Large intestine (tissue), 3 donors: ENCODE measurements around the gene MOSMO. TPM values are rescaled to one million over a fixed set of nuclear protein-coding genes. Genes with fewer than 3 reads are reported as not detected.
"Not testable (repeated sequence)": the region's sequence is repeated elsewhere in the genome, so short reads cannot be mapped to it uniquely, and the experiment has no call there.

ENCODE experiments used
- DNase-seq, 2 donors: peaks; one replicate each; pipeline versions ENCODE4 v3.0.0 to v3.0.0-alpha.2; 2013
- H3K27ac ChIP-seq: one replicate; pipeline ENCODE4 v1.5.1; 2013; ENCODE audit warnings: low read length
- H3K27me3 ChIP-seq: 2 replicates; pipeline ENCODE4 v1.6.1; 2013; ENCODE audit warnings: low read length; ENCODE audit not compliant: control insufficient read depth, insufficient read depth
- H3K36me3 ChIP-seq: 2 replicates; pipeline ENCODE4 v1.6.1; 2013; ENCODE audit warnings: low read length; ENCODE audit not compliant: control insufficient read depth, insufficient read depth
- H3K4me1 ChIP-seq: one replicate; pipeline ENCODE4 v1.6.1; 2013; ENCODE audit warnings: low read length; ENCODE audit not compliant: control insufficient read depth, insufficient read depth
- H3K4me3 ChIP-seq: one replicate; pipeline ENCODE4 v1.5.1; 2013; ENCODE audit warnings: low read length
- H3K9me3 ChIP-seq: one replicate; pipeline ENCODE4 v1.6.1; 2013; ENCODE audit warnings: mild to moderate bottlenecking, low read depth, low read length, moderate library complexity; ENCODE audit not compliant: control insufficient read depth
- WGBS: methylation state at CpG from one replicate; pipeline ENCODE4 v1.1.5; 2013; ENCODE audit warnings: low lambda C conversion rate; ENCODE audit not compliant: insufficient coverage; 5-methylcytosine and 5-hydroxymethylcytosine counted together
- polyA plus RNA-seq: library from polyadenylated mRNA; unstranded; fragments of 120-200 nt; gene quantifications from one replicate; pipeline ENCODE4 v1.2.1, GENCODE V29; 2013

MOSMO gene
- polyA plus RNA-seq, 1 donor = 15.6 TPM

- H3K4me3 ChIP-seq = no peak overlapping the region
- H3K9me3 ChIP-seq = no peaks in the 10 kb centered on the region
- H3K4me1 ChIP-seq = peaks cover 2% of the 10 kb centered on the region
- H3K36me3 ChIP-seq = peaks cover 2% of the 10 kb centered on the region
- no peak for DNase-seq
- H3K27ac ChIP-seq = no peak overlapping the region
- 80% methylated on average over 1 of the region's 2 CpGs for WGBS
- H3K27me3 ChIP-seq = no peaks in the 10 kb centered on the region
Measured at GRCh38 chr16:22031483-22032083, 23.7 kb downstream of the MOSMO start.

GRCh38 chr16:22034503-22034902 lies 26.6 kb downstream of the MOSMO start:
- WGBS = no CpG with 5 or more reads among the region's 3 CpGs
- Histone ChIP-seq H3K36me3 (peaks cover 5% of the 10 kb centered on the region), H3K9me3 (no peaks in the 10 kb centered on the region), H3K27ac (no peak overlapping the region), H3K4me1 (peaks cover 2% of the 10 kb centered on the region), H3K4me3 (no peak overlapping the region), H3K27me3 (no peaks in the 10 kb centered on the region)
- no peak for DNase-seq

- no peak overlapping the region for H3K27ac ChIP-seq
- no peak overlapping the region for H3K4me3 ChIP-seq
- no CpG with 5 or more reads among the region's 2 CpGs for WGBS
- no peaks in the 10 kb centered on the region for H3K9me3 ChIP-seq
- peaks cover 2% of the 10 kb centered on the region for H3K4me1 ChIP-seq
- no peaks in the 10 kb centered on the region for H3K27me3 ChIP-seq
- H3K36me3 ChIP-seq = peaks cover 5% of the 10 kb centered on the region
- no peak for DNase-seq
Measured at GRCh38 chr16:22035153-22035552, 27.2 kb downstream of the MOSMO start.

GRCh38 chr16:22043882-22044281 lies 36.0 kb downstream of the MOSMO start:
- not testable (repeated sequence) for H3K9me3 ChIP-seq, DNase-seq, H3K4me1 ChIP-seq, H3K27me3 ChIP-seq, H3K27ac ChIP-seq, H3K36me3 ChIP-seq, H3K4me3 ChIP-seq
- WGBS = no CpG with 5 or more reads among the region's 3 CpGs

- WGBS = no CpG with 5 or more reads among the region's 5 CpGs
- DNase-seq = peak in 1 of 2 donors; percentile 11
- H3K9me3 ChIP-seq = not testable (repeated sequence)
Measured at GRCh38 chr16:22045888-22046287, 38.0 kb downstream of the MOSMO start.

GRCh38 chr16:22050963-22051362 lies 43.1 kb downstream of the MOSMO start:
- WGBS = no CpG with 5 or more reads among the region's 4 CpGs
- H3K4me1 ChIP-seq = no peaks in the 10 kb centered on the region
- H3K27me3 ChIP-seq = no peaks in the 10 kb centered on the region
- no peak overlapping the region for H3K4me3 ChIP-seq
- H3K9me3 ChIP-seq = no peaks in the 10 kb centered on the region
- no peak for DNase-seq
- H3K27ac ChIP-seq = no peak overlapping the region
- no peaks in the 10 kb centered on the region for H3K36me3 ChIP-seq

More at GRCh38 chr16:22045888-22046287, 38.0 kb downstream of the MOSMO start:
- H3K27me3 ChIP-seq, H3K4me1 ChIP-seq, H3K27ac ChIP-seq, H3K36me3 ChIP-seq, H3K4me3 ChIP-seq: not testable (repeated sequence)

GRCh38 chr16:22052980-22053379 lies 45.1 kb downstream of the MOSMO start:
- Histone ChIP-seq H3K36me3 (no peaks in the 10 kb centered on the region), H3K4me1 (no peaks in the 10 kb centered on the region), H3K4me3 (no peak overlapping the region), H3K9me3 (no peaks in the 10 kb centered on the region), H3K27ac (no peak overlapping the region), H3K27me3 (no peaks in the 10 kb centered on the region)
- 93% methylated on average over 3 of the region's 6 CpGs for WGBS
- no peak for DNase-seq

GRCh38 chr16:22053921-22054341 lies 46.0 kb downstream of the MOSMO start:
- 83% methylated on average over 1 of the region's 4 CpGs for WGBS
- no peaks in the 10 kb centered on the region for H3K27me3 ChIP-seq
- H3K9me3 ChIP-seq = no peaks in the 10 kb centered on the region
- no peak for DNase-seq
- no peak overlapping the region for H3K4me3 ChIP-seq
- no peak overlapping the region for H3K27ac ChIP-seq
- H3K36me3 ChIP-seq = no peaks in the 10 kb centered on the region
- no peaks in the 10 kb centered on the region for H3K4me1 ChIP-seq

- Histone ChIP-seq H3K9me3 (no peaks in the 10 kb centered on the region), H3K4me1 (no peaks in the 10 kb centered on the region), H3K36me3 (no peaks in the 10 kb centered on the region), H3K27me3 (no peaks in the 10 kb centered on the region), H3K27ac (no peak overlapping the region), H3K4me3 (no peak overlapping the region)
- 100% methylated on average over 1 of the region's 5 CpGs for WGBS
- DNase-seq = no peak
Measured at GRCh38 chr16:22054847-22055590, 47.1 kb downstream of the MOSMO start.

- Histone ChIP-seq H3K4me1 (no peaks in the 10 kb centered on the region), H3K4me3 (no peak overlapping the region), H3K27ac (no peak overlapping the region), H3K36me3 (no peaks in the 10 kb centered on the region), H3K27me3 (no peaks in the 10 kb centered on the region), H3K9me3 (no peaks in the 10 kb centered on the region)
- no peak for DNase-seq
- no CpG with 5 or more reads among the region's 5 CpGs for WGBS
Measured at GRCh38 chr16:22055881-22056280, 48.0 kb downstream of the MOSMO start.
